NCI-H460 (cell line): ENCODE data around the gene AHNAK. TPM values are rescaled to one million over a fixed set of nuclear protein-coding genes. Genes with fewer than 3 reads are reported as not detected.
"Not testable (repeated sequence)": the region's sequence is repeated elsewhere in the genome, so short reads cannot be mapped to it uniquely, and the experiment has no call there.

ENCODE experiments used
- DNase-seq: peaks from one replicate; pipeline ENCODE4 v3.0.0-alpha.2; 2016; ENCODE audit warnings: low read depth; ENCODE audit errors: extremely low read depth
- total RNA-seq: library from RNA; depleted of rRNA; stranded (reverse); fragments of >200 nt; shearing (Covaris generic); gene quantifications from 2 replicates; pipeline ENCODE4 v1.2.3, GENCODE V29; 2014

AHNAK gene
- total RNA-seq, 1 experiment from 2014 or later = 86.0 TPM

- DNase-seq = peak; percentile 53
Measured at GRCh38 chr11:62553839-62554361, 7.3 kb upstream of the AHNAK start.

- peak; percentile 86 for DNase-seq
Measured at GRCh38 chr11:62553080-62553838, 6.7 kb upstream of the AHNAK start.

- no peak for DNase-seq
Measured at GRCh38 chr11:62552485-62553079, 6.0 kb upstream of the AHNAK start.

GRCh38 chr11:62550478-62550877 lies 3.9 kb upstream of the AHNAK start:
- DNase-seq = not testable (repeated sequence)

GRCh38 chr11:62548545-62549335 lies 2.1 kb upstream of the AHNAK start:
- no peak for DNase-seq

GRCh38 chr11:62547691-62548281 lies 1.2 kb upstream of the AHNAK start:
- DNase-seq = no peak

- no peak for DNase-seq
Measured at GRCh38 chr11:62546929-62547625, 471 bp upstream of the AHNAK start.

GRCh38 chr11:62545437-62546243 lies 966 bp downstream of the AHNAK start:
- peak; percentile 73 for DNase-seq

- no peak for DNase-seq
Measured at GRCh38 chr11:62544581-62545436, 1.8 kb downstream of the AHNAK start.

GRCh38 chr11:62543680-62544444 lies 2.7 kb downstream of the AHNAK start:
- DNase-seq = no peak

GRCh38 chr11:62542750-62543567 lies 3.6 kb downstream of the AHNAK start:
- DNase-seq = peak; percentile 51

- no peak for DNase-seq
Measured at GRCh38 chr11:62542111-62542745, 4.4 kb downstream of the AHNAK start.

GRCh38 chr11:62540804-62541701 lies 5.6 kb downstream of the AHNAK start:
- DNase-seq = no peak

GRCh38 chr11:62539238-62539925 lies 7.2 kb downstream of the AHNAK start:
- no peak for DNase-seq
